SK-N-MC (cell line): ENCODE measurements around the gene KRTAP2-3.
A peak's percentile ranks its signal among the peaks of the same experiment; 100 is the strongest.

Source experiments
- DNase-seq: peaks from one replicate; pipeline ENCODE4 v3.0.0-alpha.2; 2011; ENCODE audit warnings: low read depth, low spot score
- H3K27ac ChIP-seq: fragments of 200-600 bp; sonication (generic); 2 replicates; pipeline ENCODE4 v1.5.1; 2016; ENCODE audit warnings: mixed run types
- H3K36me3 ChIP-seq: fragments of 200-600 bp; sonication (generic); 2 replicates; pipeline ENCODE4 v1.6.1; 2017; ENCODE audit warnings: antibody characterized with exemption, low read length, mixed read lengths; ENCODE audit not compliant: insufficient read depth
- H3K4me3 ChIP-seq: fragments of 200-600 bp; sonication (generic); 2 replicates; pipeline ENCODE4 v1.5.1; 2016
- H3K9ac ChIP-seq: fragments of 200-600 bp; sonication (generic); 2 replicates; pipeline ENCODE4 v1.8.0; 2017; ENCODE audit warnings: mixed run types, mixed read lengths; ENCODE audit not compliant: insufficient read length
- H3K9me3 ChIP-seq: fragments of 200-600 bp; sonication (generic); 2 replicates; pipeline ENCODE4 v1.6.1; 2017; ENCODE audit warnings: low read depth, mild to moderate bottlenecking, antibody characterized with exemption, low read length, moderate library complexity, mixed read lengths
- EZH2 ChIP-seq: fragments of 200-600 bp; sonication (generic); IDR thresholded peaks from one replicate; pipeline ENCODE4 v1.6.1; 2017; ENCODE audit warnings: antibody characterized with exemption
- FOXP2 ChIP-seq: optimal IDR thresholded peaks from 2 replicates; pipeline ENCODE3; 2011; ENCODE audit warnings: mild to moderate bottlenecking, moderate library complexity; ENCODE audit not compliant: insufficient read depth; ENCODE audit errors: extremely low read length, control extremely low read depth
- POLR2AphosphoS5 ChIP-seq: IDR thresholded peaks from 2 replicates; pipeline ENCODE4 v1.6.1; 2012; ENCODE audit warnings: mild to moderate bottlenecking, low read depth, low read length, borderline replicate concordance

The KRTAP2-3 gene

DNA sequence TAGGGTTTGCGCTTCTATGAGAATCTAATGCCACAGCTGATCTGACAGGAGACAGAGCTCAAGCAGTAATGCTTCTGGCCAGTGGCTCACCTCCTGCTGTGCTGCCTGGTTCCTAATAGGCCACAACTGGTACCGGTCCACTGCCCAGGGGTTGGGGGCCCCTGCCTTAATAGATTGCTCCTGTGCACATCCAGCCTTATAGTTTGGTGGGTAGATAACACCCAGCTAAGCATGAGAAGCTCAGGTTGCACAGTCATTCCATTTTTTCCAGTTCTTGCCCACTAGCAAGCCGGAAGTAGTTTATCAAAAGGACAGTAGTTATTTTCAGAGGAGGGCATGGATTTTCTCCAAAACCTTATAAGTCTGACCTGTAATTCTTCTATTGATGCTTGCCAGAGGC is 40.5 kb downstream of the KRTAP2-3 start:
- Histone ChIP-seq H3K4me3 (no peak overlapping the region), H3K36me3 (no peaks in the 10 kb centered on the region), H3K9ac (no peak overlapping the region), H3K27ac (no peak overlapping the region), H3K9me3 (no peaks in the 10 kb centered on the region)
- no peak for DNase-seq
- no peak for TF ChIP-seq FOXP2
- no peak for TF ChIP-seq EZH2
- no peak for TF ChIP-seq POLR2AphosphoS5

DNA sequence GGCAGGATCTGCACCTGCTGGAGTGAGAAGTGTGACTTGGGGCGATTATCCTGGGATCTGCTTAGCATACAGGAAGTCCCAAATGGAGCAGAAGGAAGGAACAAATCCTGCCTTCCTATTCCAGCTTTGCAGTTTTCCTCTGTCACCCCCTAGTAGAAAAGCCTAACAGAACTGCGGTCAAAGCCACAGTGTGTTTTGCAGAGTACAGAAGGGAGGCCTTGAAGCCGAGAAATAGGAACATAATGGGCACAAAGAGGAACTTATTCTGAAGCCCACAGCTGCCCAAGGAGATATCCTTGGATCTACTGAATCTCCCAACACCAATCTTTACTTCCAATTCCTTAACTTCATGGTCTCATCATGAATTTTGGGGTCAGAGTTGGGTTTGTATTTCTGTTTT is 41.4 kb downstream of the KRTAP2-3 start:
- no peak for TF ChIP-seq EZH2
- TF ChIP-seq FOXP2 = no peak
- TF ChIP-seq POLR2AphosphoS5 = no peak

DNA sequence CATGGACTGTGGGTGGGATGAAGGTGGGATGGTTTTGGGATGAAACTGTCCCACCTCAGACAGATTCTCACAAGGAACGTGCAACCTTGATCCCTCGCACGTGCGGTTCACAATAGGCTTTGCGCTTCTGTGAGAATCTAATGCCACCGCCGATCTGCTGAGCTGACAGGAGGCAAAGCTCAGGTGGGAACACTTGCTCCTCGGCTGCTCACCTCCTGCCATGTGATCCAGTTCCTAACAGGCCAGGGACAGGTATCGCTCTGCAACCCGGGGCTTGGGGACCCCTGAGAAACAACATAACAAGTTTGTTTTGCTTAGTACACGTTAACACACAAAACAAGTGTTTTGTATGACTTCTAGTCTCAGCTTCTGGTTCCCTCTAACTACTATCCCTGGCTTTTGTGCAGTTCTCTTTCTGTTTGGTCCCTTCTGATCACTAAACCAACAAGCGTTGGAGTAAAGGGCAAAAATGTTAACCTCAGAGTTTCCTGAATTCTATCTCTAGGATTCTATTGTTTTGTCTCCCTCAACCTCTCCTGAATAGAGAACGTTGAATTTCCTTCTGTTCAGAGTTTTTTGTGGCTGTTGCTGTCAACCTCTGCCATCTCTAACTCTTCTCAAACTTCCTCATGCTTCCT is 43.2 kb downstream of the KRTAP2-3 start:
- Histone ChIP-seq H3K36me3 (no peaks in the 10 kb centered on the region), H3K27ac (no peak overlapping the region), H3K9ac (no peak overlapping the region), H3K4me3 (no peak overlapping the region), H3K9me3 (no peaks in the 10 kb centered on the region)
- no peak for TF ChIP-seq EZH2
- TF ChIP-seq POLR2AphosphoS5 = no peak
- no peak for TF ChIP-seq FOXP2
- no peak for DNase-seq

More for the DNA sequence above, 41.4 kb downstream of the KRTAP2-3 start:
- no peaks in the 10 kb centered on the region for H3K9me3 ChIP-seq
- no peak overlapping the region for H3K27ac ChIP-seq
- H3K9ac ChIP-seq = no peak overlapping the region
- no peak overlapping the region for H3K4me3 ChIP-seq
- H3K36me3 ChIP-seq = no peaks in the 10 kb centered on the region
- DNase-seq = no peak

GRCh38 chr17:41015454-41015853 is 44.5 kb downstream of the KRTAP2-3 start:
- Histone ChIP-seq H3K4me3 (no peak overlapping the region), H3K9me3 (no peaks in the 10 kb centered on the region), H3K9ac (no peak overlapping the region), H3K27ac (no peak overlapping the region), H3K36me3 (no peaks in the 10 kb centered on the region)
- DNase-seq = no peak
- TF ChIP-seq EZH2 = no peak
- TF ChIP-seq POLR2AphosphoS5 = no peak
- no peak for TF ChIP-seq FOXP2

- peak overlapping the region; percentile 95 for H3K27ac ChIP-seq
- no peak for DNase-seq
- TF ChIP-seq FOXP2 (no peak), POLR2AphosphoS5 (no peak), EZH2 (no peak)
- peak overlapping the region; percentile 23 for H3K4me3 ChIP-seq
- no peaks in the 10 kb centered on the region for H3K36me3 ChIP-seq
- no peaks in the 10 kb centered on the region for H3K9me3 ChIP-seq
- peak overlapping the region; percentile 51 for H3K9ac ChIP-seq
Observed at GRCh38 chr17:41013606-41014005, 46.3 kb downstream of the KRTAP2-3 start.

GRCh38 chr17:41013181-41013580 is 46.7 kb downstream of the KRTAP2-3 start:
- Histone ChIP-seq H3K4me3 (peak overlapping the region; percentile 23; the same call in 1 of the 2 replicates), H3K36me3 (no peaks in the 10 kb centered on the region), H3K27ac (peak overlapping the region; percentile 95), H3K9me3 (no peaks in the 10 kb centered on the region), H3K9ac (no peak overlapping the region)
- no peak for TF ChIP-seq EZH2
- TF ChIP-seq FOXP2 = no peak
- no peak for TF ChIP-seq POLR2AphosphoS5
- DNase-seq = peak; percentile 37

- Histone ChIP-seq H3K4me3 (peak overlapping the region; percentile 23; the same call in 1 of the 2 replicates), H3K9ac (no peak overlapping the region), H3K27ac (peak overlapping the region; percentile 95), H3K9me3 (no peaks in the 10 kb centered on the region), H3K36me3 (no peaks in the 10 kb centered on the region)
- DNase-seq = no peak
- no peak for TF ChIP-seq FOXP2
- no peak for TF ChIP-seq EZH2
Observed at GRCh38 chr17:41012326-41013120, 47.4 kb downstream of the KRTAP2-3 start.

DNA sequence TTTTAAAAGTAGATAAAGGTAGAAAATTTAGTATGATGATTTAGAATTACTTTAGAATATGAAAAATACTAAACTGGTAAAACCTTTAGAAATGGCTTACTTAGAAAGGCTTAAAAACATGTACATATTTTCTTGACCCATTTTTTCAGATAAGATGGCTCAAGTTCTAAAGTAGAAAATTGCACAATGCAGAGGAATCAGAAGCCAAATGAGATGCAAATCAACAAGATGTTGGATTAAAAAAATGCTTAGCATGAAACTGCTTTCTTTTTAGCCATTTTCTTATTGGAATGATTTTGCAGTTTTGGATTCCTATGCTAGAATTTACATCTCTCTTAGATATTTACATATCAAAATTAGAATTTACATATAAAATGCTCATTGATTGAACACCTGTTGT is 49.5 kb downstream of the KRTAP2-3 start:
- H3K27ac ChIP-seq = peak overlapping the region; percentile 56; the same call in 1 of the 2 replicates
- no peak for DNase-seq
- H3K9me3 ChIP-seq = no peaks in the 10 kb centered on the region
- no peak overlapping the region for H3K4me3 ChIP-seq
- no peaks in the 10 kb centered on the region for H3K36me3 ChIP-seq
- TF ChIP-seq POLR2AphosphoS5 (no peak), EZH2 (no peak), FOXP2 (no peak)
- H3K9ac ChIP-seq = no peak overlapping the region

GRCh38 chr17:41009936-41010335 is 50.0 kb downstream of the KRTAP2-3 start:
- Histone ChIP-seq H3K27ac (peak overlapping the region; percentile 56; the same call in 1 of the 2 replicates), H3K4me3 (no peak overlapping the region), H3K36me3 (no peaks in the 10 kb centered on the region), H3K9ac (no peak overlapping the region), H3K9me3 (no peaks in the 10 kb centered on the region)
- TF ChIP-seq FOXP2 = no peak
- no peak for DNase-seq
